ENCODE measurements around the gene OLFML2B.
"Not testable (repeated sequence)": the region's sequence is repeated elsewhere in the genome, so short reads cannot be mapped to it uniquely, and the experiment has no call there.

The OLFML2B gene
- 0 reads per million in 2 donors for total RNA-seq

GRCh38 chr1:162023547-162024501 is at the start of gene OLFML2B:
TSS of gene OLFML2B (minus strand) at chr1:162023869. CDS start at chr1:162023430, 439 bp downstream.
- DNase-seq: peak; percentile 20

- DNase-seq: no peak
These were observed 49.1 kb upstream of the OLFML2B start for GRCh38 chr1:162072740-162073139.

GRCh38 chr1:162070825-162071224 is 47.2 kb upstream of the OLFML2B start:
- no peak for DNase-seq

GRCh38 chr1:162070094-162070748 is 46.6 kb upstream of the OLFML2B start:
- no peak for DNase-seq

GRCh38 chr1:162069334-162070093 is 45.8 kb upstream of the OLFML2B start, which contains the start of gene NOS1AP:
TSS of gene NOS1AP (plus strand) at chr1:162069691. CDS start at chr1:162070178, 487 bp downstream.
- peak; percentile 59 for DNase-seq

- no peak for DNase-seq
These were observed 44.6 kb upstream of the OLFML2B start for GRCh38 chr1:162068301-162068700.

- no peak for DNase-seq
These were observed 43.8 kb upstream of the OLFML2B start for GRCh38 chr1:162067466-162067865.

GRCh38 chr1:162066836-162067235 is 43.2 kb upstream of the OLFML2B start:
- DNase-seq: not testable (repeated sequence)

- DNase-seq: no peak
These were observed 41.3 kb upstream of the OLFML2B start for GRCh38 chr1:162065016-162065415.

- no peak for DNase-seq
These were observed 38.9 kb upstream of the OLFML2B start for GRCh38 chr1:162062542-162063015.

GRCh38 chr1:162060314-162060713 is 36.6 kb upstream of the OLFML2B start:
- no peak for DNase-seq

GRCh38 chr1:162059721-162060120 is 36.1 kb upstream of the OLFML2B start:
- no peak for DNase-seq

- no peak for DNase-seq
These were observed 32.9 kb upstream of the OLFML2B start for GRCh38 chr1:162056579-162056978.

- peak; percentile 10 for DNase-seq
These were observed 32.4 kb upstream of the OLFML2B start for GRCh38 chr1:162056043-162056442.

GRCh38 chr1:162055062-162055461 is 31.4 kb upstream of the OLFML2B start:
- no peak for DNase-seq

- not testable (repeated sequence) for DNase-seq
These were observed 30.3 kb upstream of the OLFML2B start for GRCh38 chr1:162053949-162054348.

GRCh38 chr1:162046921-162047320 is 23.3 kb upstream of the OLFML2B start:
- no peak for DNase-seq

- DNase-seq: no peak
These were observed 18.7 kb upstream of the OLFML2B start for GRCh38 chr1:162042361-162042760.

GRCh38 chr1:162040657-162041056 is 17.0 kb upstream of the OLFML2B start:
- no peak for DNase-seq

- DNase-seq: no peak
These were observed 16.3 kb upstream of the OLFML2B start for GRCh38 chr1:162040001-162040400.

- DNase-seq: no peak
These were observed 15.0 kb upstream of the OLFML2B start for GRCh38 chr1:162038624-162039023.

- no peak for DNase-seq
These were observed 12.5 kb upstream of the OLFML2B start for GRCh38 chr1:162036163-162036562.

- no peak for DNase-seq
These were observed 11.6 kb upstream of the OLFML2B start for GRCh38 chr1:162035241-162035640.
